H1 (cell line): ENCODE results near the gene LNX2. TPM values are rescaled to one million over a fixed set of nuclear protein-coding genes. Genes with fewer than 3 reads are reported as not detected.

Source experiments
- BACH1 ChIP-seq: IDR thresholded peaks from 2 replicates; pipeline ENCODE4 v1.6.1; 2012; ENCODE audit warnings: low read length, improper control_type of control experiment
- RBBP5 ChIP-seq: IDR thresholded peaks from 2 replicates; pipeline ENCODE4 v1.7.1; 2012; ENCODE audit warnings: low read depth, mild to moderate bottlenecking, inconsistent platforms, low read length, moderate library complexity, borderline replicate concordance
- SIRT6 ChIP-seq: IDR thresholded peaks from one replicate; pipeline ENCODE4 v1.7.1; 2012; ENCODE audit warnings: low read length, inconsistent platforms
- SIX5 ChIP-seq: IDR thresholded peaks from 2 replicates; pipeline ENCODE4 v1.6.1; 2011; ENCODE audit warnings: mild to moderate bottlenecking, low read depth, low read length
- SRF ChIP-seq: IDR thresholded peaks from 2 replicates; pipeline ENCODE4 v1.6.1; 2011; ENCODE audit warnings: mild to moderate bottlenecking, low read depth, low read length, moderate library complexity
- TAF7 ChIP-seq: optimal IDR thresholded peaks from 2 replicates; pipeline ENCODE3; 2011; ENCODE audit warnings: low read depth, mild to moderate bottlenecking, inconsistent platforms, low read length, moderate library complexity, borderline replicate concordance
- polyA plus RNA-seq, 7 experiments: library from polyadenylated mRNA; depleted of rRNA in 3 of 7; stranded (reverse) in 5 of 7; unstranded in 2 of 7; fragments of >200 nt in 5 of 7; fragments of 200-250 nt in 2 of 7; gene quantifications; 1 replicate in 5 of 7; 2 replicates in 1 of 7; 4 replicates in 1 of 7; pipeline versions ENCODE4 v1.2.1 to v1.2.3, GENCODE V29; 2011 to 2013; ENCODE audit warnings: missing spikeins in 2 of 7, mixed read lengths in 2 of 7
- total RNA-seq: library from RNA; stranded (reverse); fragmentation: NEBNext Ultra II Directional; extraction: Animal tissue kit (Norgen Biotek cat#: 25700); gene quantifications from 2 replicates; pipeline ENCODE4 v1.2.1, GENCODE V29; 2021
- TF ChIP-seq, protein P1 (sequence below): fragments of 300-600 bp; sonication (generic); IDR thresholded peaks from 2 replicates; pipeline ENCODE4 v1.7.1; 2012; ENCODE audit warnings: low read length, moderate library complexity, mild to moderate bottlenecking, inconsistent platforms; ENCODE audit not compliant: insufficient replicate concordance
- TF ChIP-seq, protein P2 (sequence below): IDR thresholded peaks from 2 replicates; pipeline ENCODE4 v1.6.1; 2012; ENCODE audit warnings: inconsistent platforms
- TF ChIP-seq, protein P3 (sequence below): IDR thresholded peaks from 2 replicates; pipeline ENCODE4 v1.6.1; 2012; ENCODE audit warnings: low read length, inconsistent platforms

LNX2 gene
- total and polyA plus RNA-seq, 2 of the 8 experiments (the other 6 are each of a cell fraction or from before 2014, with no cell fraction given), result 6.4 to 13.9 TPM

DNA sequence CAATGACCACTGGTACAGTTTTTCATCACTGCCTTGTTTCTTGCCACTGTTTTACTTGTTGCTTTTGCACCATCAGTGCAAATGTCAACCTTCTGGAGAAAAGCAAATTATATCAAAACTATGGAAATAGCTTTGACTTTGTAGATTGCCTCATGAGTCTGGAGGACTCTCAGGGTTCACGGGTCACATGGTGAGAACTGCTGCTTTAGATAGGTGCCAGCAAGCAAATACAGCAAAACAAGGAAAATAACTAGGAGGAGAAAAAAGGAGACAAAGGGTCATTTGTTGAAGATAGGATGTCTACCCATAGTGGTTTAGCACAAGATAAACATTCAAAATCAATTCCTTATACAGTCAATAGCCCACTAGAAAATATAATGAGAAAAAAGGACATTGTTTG lies 34.5 kb upstream of the LNX2 start (continued):
- TF ChIP-seq, protein P1, sequence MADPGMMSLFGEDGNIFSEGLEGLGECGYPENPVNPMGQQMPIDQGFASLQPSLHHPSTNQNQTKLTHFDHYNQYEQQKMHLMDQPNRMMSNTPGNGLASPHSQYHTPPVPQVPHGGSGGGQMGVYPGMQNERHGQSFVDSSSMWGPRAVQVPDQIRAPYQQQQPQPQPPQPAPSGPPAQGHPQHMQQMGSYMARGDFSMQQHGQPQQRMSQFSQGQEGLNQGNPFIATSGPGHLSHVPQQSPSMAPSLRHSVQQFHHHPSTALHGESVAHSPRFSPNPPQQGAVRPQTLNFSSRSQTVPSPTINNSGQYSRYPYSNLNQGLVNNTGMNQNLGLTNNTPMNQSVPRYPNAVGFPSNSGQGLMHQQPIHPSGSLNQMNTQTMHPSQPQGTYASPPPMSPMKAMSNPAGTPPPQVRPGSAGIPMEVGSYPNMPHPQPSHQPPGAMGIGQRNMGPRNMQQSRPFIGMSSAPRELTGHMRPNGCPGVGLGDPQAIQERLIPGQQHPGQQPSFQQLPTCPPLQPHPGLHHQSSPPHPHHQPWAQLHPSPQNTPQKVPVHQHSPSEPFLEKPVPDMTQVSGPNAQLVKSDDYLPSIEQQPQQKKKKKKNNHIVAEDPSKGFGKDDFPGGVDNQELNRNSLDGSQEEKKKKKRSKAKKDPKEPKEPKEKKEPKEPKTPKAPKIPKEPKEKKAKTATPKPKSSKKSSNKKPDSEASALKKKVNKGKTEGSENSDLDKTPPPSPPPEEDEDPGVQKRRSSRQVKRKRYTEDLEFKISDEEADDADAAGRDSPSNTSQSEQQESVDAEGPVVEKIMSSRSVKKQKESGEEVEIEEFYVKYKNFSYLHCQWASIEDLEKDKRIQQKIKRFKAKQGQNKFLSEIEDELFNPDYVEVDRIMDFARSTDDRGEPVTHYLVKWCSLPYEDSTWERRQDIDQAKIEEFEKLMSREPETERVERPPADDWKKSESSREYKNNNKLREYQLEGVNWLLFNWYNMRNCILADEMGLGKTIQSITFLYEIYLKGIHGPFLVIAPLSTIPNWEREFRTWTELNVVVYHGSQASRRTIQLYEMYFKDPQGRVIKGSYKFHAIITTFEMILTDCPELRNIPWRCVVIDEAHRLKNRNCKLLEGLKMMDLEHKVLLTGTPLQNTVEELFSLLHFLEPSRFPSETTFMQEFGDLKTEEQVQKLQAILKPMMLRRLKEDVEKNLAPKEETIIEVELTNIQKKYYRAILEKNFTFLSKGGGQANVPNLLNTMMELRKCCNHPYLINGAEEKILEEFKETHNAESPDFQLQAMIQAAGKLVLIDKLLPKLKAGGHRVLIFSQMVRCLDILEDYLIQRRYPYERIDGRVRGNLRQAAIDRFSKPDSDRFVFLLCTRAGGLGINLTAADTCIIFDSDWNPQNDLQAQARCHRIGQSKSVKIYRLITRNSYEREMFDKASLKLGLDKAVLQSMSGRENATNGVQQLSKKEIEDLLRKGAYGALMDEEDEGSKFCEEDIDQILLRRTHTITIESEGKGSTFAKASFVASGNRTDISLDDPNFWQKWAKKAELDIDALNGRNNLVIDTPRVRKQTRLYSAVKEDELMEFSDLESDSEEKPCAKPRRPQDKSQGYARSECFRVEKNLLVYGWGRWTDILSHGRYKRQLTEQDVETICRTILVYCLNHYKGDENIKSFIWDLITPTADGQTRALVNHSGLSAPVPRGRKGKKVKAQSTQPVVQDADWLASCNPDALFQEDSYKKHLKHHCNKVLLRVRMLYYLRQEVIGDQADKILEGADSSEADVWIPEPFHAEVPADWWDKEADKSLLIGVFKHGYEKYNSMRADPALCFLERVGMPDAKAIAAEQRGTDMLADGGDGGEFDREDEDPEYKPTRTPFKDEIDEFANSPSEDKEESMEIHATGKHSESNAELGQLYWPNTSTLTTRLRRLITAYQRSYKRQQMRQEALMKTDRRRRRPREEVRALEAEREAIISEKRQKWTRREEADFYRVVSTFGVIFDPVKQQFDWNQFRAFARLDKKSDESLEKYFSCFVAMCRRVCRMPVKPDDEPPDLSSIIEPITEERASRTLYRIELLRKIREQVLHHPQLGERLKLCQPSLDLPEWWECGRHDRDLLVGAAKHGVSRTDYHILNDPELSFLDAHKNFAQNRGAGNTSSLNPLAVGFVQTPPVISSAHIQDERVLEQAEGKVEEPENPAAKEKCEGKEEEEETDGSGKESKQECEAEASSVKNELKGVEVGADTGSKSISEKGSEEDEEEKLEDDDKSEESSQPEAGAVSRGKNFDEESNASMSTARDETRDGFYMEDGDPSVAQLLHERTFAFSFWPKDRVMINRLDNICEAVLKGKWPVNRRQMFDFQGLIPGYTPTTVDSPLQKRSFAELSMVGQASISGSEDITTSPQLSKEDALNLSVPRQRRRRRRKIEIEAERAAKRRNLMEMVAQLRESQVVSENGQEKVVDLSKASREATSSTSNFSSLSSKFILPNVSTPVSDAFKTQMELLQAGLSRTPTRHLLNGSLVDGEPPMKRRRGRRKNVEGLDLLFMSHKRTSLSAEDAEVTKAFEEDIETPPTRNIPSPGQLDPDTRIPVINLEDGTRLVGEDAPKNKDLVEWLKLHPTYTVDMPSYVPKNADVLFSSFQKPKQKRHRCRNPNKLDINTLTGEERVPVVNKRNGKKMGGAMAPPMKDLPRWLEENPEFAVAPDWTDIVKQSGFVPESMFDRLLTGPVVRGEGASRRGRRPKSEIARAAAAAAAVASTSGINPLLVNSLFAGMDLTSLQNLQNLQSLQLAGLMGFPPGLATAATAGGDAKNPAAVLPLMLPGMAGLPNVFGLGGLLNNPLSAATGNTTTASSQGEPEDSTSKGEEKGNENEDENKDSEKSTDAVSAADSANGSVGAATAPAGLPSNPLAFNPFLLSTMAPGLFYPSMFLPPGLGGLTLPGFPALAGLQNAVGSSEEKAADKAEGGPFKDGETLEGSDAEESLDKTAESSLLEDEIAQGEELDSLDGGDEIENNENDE, result no peak
- TF ChIP-seq SIRT6, result no peak
- TF ChIP-seq TAF7, result no peak
- TF ChIP-seq, protein P2, sequence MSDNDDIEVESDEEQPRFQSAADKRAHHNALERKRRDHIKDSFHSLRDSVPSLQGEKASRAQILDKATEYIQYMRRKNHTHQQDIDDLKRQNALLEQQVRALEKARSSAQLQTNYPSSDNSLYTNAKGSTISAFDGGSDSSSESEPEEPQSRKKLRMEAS, result no peak
- no peak for TF ChIP-seq SIX5
- TF ChIP-seq BACH1, result no peak
- TF ChIP-seq SRF, result no peak
- TF ChIP-seq, protein P3, sequence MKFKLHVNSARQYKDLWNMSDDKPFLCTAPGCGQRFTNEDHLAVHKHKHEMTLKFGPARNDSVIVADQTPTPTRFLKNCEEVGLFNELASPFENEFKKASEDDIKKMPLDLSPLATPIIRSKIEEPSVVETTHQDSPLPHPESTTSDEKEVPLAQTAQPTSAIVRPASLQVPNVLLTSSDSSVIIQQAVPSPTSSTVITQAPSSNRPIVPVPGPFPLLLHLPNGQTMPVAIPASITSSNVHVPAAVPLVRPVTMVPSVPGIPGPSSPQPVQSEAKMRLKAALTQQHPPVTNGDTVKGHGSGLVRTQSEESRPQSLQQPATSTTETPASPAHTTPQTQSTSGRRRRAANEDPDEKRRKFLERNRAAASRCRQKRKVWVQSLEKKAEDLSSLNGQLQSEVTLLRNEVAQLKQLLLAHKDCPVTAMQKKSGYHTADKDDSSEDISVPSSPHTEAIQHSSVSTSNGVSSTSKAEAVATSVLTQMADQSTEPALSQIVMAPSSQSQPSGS, result no peak
- no peak for TF ChIP-seq RBBP5
